Gastroesophageal sphincter (tissue), 4 donors: ENCODE measurements around the gene PEA15. TPM values are rescaled to one million over a fixed set of nuclear protein-coding genes. Genes with fewer than 3 reads are reported as not detected.

ENCODE experiments used
- ATAC-seq: fragments of 150-250 bp; one replicate; pipeline ENCODE4 v1.9.1; 2016; ENCODE audit warnings: mild to moderate bottlenecking, moderate library complexity
- H3K27ac ChIP-seq, 4 donors: fragments of 200-600 bp; sonication (generic) in 3 of 4; 1 replicate in 3 of 4; 2 replicates in 1 of 4; pipeline ENCODE4 v1.5.1; 2016 to 2019
- H3K27me3 ChIP-seq: fragments of 200-600 bp; sonication (generic); one replicate; pipeline ENCODE4 v1.5.1; 2019
- H3K36me3 ChIP-seq, 2 donors: fragments of 200-600 bp; sonication (generic); one replicate each; pipeline ENCODE4 v1.5.1; 2019; ENCODE audit warnings: control low read depth in 1 of 2
- H3K4me1 ChIP-seq, 3 donors: fragments of 200-600 bp; sonication (generic); 1 replicate in 2 of 3; 2 replicates in 1 of 3; pipeline ENCODE4 v1.5.1; 2016 to 2019; ENCODE audit warnings: control low read depth in 2 of 3
- H3K4me3 ChIP-seq, 2 donors: fragments of 200-600 bp; sonication (generic); one replicate each; pipeline ENCODE4 v1.5.1; 2019; ENCODE audit warnings: mild to moderate bottlenecking in 1 of 2, moderate library complexity in 1 of 2
- H3K9me3 ChIP-seq, 3 donors: fragments of 200-600 bp; sonication (generic); one replicate each; pipeline ENCODE4 v1.5.1; 2017 to 2019; ENCODE audit warnings: control low read depth in 2 of 3
- EP300 ChIP-seq: sonication (generic); formaldehyde crosslinking; IDR thresholded peaks from one replicate; pipeline ENCODE4 v1.6.1; 2017; ENCODE audit warnings: antibody characterized with exemption, mild to moderate bottlenecking
- POLR2A ChIP-seq, 2 donors: fragments of 450-650 bp; IDR thresholded peaks; one replicate each; pipeline ENCODE4 v1.6.1; 2017; ENCODE audit warnings: antibody characterized with exemption in 2 of 2, mild to moderate bottlenecking in 2 of 2, moderate library complexity in 1 of 2
- POLR2AphosphoS5 ChIP-seq: sonication (generic); formaldehyde crosslinking; IDR thresholded peaks from one replicate; pipeline ENCODE4 v1.6.1; 2017; ENCODE audit warnings: antibody characterized with exemption
- whole genome bisulfite sequencing, 2 donors: methylation state at CpG; one replicate each; pipeline ENCODE4 v1.1.5; 2018; ENCODE audit warnings: low coverage in 1 of 2; 5-methylcytosine and 5-hydroxymethylcytosine counted together
- total RNA-seq, 4 donors: library from RNA; depleted of rRNA; stranded (reverse); fragments of >200 nt; gene quantifications; one replicate each; pipeline ENCODE4 v1.1.0, GENCODE V29; 2016
- TF ChIP-seq, protein P1 (sequence below), 4 experiments: fragments of 200-600 bp in 2 of 4; fragments of 450-650 bp in 2 of 4; sonication (generic) in 1 of 4; IDR thresholded peaks; one replicate each; pipeline ENCODE4 v1.5.1; 2017 to 2019; ENCODE audit warnings: antibody characterized with exemption in 4 of 4, mild to moderate bottlenecking in 2 of 4, moderate library complexity in 2 of 4

Gene PEA15
- total RNA-seq, 4 donors from 2014 or later = 94.6 to 325 (median 164) TPM

DNA sequence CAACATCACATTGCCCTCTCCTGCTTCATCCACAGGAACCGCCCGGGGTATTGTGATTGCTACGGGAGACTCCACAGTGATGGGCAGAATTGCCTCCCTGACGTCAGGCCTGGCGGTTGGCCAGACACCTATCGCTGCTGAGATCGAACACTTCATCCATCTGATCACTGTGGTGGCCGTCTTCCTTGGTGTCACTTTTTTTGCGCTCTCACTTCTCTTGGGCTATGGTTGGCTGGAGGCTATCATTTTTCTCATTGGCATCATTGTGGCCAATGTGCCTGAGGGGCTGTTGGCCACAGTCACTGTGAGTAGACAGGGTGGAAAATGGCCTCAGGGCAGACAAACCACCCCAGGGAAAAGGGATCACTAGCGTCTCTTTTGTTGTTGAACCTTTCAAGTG lies 41.1 kb upstream of the PEA15 start:
- Histone ChIP-seq H3K9me3 (no peaks in the 10 kb centered on the region), H3K4me3 (no peak overlapping the region), H3K4me1 (no peaks in the 10 kb centered on the region), H3K27me3 (no peaks in the 10 kb centered on the region), H3K27ac (no peak overlapping the region), H3K36me3 (no peaks in the 10 kb centered on the region)
- no peak for TF ChIP-seq EP300
- TF ChIP-seq POLR2AphosphoS5 = no peak
- TF ChIP-seq POLR2A (IDR thresholded peaks at IDR 0.05) = no peak
- TF ChIP-seq, protein P1, sequence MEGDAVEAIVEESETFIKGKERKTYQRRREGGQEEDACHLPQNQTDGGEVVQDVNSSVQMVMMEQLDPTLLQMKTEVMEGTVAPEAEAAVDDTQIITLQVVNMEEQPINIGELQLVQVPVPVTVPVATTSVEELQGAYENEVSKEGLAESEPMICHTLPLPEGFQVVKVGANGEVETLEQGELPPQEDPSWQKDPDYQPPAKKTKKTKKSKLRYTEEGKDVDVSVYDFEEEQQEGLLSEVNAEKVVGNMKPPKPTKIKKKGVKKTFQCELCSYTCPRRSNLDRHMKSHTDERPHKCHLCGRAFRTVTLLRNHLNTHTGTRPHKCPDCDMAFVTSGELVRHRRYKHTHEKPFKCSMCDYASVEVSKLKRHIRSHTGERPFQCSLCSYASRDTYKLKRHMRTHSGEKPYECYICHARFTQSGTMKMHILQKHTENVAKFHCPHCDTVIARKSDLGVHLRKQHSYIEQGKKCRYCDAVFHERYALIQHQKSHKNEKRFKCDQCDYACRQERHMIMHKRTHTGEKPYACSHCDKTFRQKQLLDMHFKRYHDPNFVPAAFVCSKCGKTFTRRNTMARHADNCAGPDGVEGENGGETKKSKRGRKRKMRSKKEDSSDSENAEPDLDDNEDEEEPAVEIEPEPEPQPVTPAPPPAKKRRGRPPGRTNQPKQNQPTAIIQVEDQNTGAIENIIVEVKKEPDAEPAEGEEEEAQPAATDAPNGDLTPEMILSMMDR (IDR thresholded peaks at IDR 0.05) = no peak
- ATAC-seq = no peak
- WGBS, 2 donors = 66 to 86% methylated on average over 9 to 10 of the region's 10 CpGs

DNA sequence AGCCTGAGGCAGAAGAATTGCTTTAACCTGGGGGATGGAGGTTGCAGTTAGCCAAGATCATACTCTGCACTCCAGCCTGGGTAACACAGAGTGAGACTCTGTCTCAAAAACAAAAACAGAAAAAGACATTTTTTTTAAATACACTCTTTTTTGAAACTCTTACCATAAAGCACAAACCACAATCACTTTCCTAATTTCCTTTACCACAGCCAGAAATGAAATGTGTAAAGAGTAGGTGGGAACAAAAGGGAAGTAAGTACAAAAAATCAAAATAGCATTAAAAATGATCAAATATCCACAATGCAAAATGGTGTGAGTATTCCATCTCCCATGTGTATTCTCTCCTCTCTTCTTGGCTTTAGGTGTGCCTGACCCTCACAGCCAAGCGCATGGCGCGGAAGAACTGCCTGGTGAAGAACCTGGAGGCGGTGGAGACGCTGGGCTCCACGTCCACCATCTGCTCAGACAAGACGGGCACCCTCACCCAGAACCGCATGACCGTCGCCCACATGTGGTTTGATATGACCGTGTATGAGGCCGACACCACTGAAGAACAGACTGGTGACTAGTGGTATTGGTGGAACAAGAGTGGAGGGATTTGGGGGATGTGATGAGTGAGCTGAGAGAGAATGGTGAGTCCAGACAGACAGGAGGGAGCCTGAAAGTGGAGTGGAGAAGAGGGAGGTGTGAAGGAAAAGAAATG lies 38.9 kb upstream of the PEA15 start:
- Histone ChIP-seq H3K4me3 (no peak overlapping the region), H3K4me1 (no peaks in the 10 kb centered on the region), H3K27ac (no peak overlapping the region), H3K36me3 (no peaks in the 10 kb centered on the region), H3K9me3 (no peaks in the 10 kb centered on the region), H3K27me3 (no peaks in the 10 kb centered on the region)
- WGBS, 2 donors = 67 to 75% methylated on average over 3 to 9 of the region's 12 CpGs
- TF ChIP-seq, protein P1 (IDR thresholded peaks at IDR 0.05) = no peak
- TF ChIP-seq POLR2A (IDR thresholded peaks at IDR 0.05) (no peak), POLR2AphosphoS5 (no peak), EP300 (no peak)
- no peak for ATAC-seq

DNA sequence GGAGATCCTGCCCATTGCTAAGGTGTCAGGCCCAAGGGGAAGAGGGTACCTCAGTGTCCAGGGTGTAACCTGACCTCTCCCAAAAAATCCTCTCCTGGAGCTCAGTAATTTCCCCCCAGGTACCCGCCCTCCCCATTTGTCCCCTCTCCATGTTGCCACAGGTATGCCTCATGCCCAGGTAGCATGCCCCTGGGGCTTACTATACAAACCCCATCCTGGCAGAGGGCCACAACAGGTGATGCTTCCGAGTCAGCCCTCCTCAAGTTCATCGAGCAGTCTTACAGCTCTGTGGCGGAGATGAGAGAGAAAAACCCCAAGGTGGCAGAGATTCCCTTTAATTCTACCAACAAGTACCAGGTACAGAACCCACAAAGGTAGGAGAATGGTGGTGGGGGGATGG lies 38.1 kb upstream of the PEA15 start:
- H3K4me3 ChIP-seq = no peak overlapping the region
- H3K27ac ChIP-seq = no peak overlapping the region
- no peaks in the 10 kb centered on the region for H3K9me3 ChIP-seq
- no peak for ATAC-seq
- WGBS, 2 donors = no CpG with 5 or more reads among the region's 4 CpGs
- H3K4me1 ChIP-seq = no peaks in the 10 kb centered on the region
- no peaks in the 10 kb centered on the region for H3K27me3 ChIP-seq
- H3K36me3 ChIP-seq = no peaks in the 10 kb centered on the region
- TF ChIP-seq EP300 = no peak
- TF ChIP-seq POLR2A (IDR thresholded peaks at IDR 0.05) = no peak
- TF ChIP-seq, protein P1 (IDR thresholded peaks at IDR 0.05) = no peak
- TF ChIP-seq POLR2AphosphoS5 = no peak

DNA sequence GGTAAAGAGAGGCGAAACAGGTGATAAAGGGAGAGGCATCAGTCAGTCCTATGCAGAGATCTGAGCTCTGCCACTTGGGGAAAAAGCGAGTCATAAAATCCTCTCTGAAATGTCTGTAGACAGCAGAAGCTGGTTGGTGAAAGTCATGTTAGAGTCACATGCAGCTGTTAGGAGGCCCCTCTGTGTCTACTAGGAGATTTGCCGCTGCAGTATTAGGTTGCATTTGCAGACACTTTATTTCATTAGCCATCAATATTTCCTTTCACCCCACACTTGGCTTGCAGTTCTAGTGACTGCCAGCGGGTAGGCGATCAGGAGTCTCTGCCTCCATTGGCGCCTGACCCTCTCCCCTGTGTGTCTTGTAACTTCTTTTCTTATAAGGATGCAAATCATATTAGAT lies 37.6 kb upstream of the PEA15 start:
- no peak overlapping the region for H3K4me3 ChIP-seq
- whole genome bisulfite sequencing, 2 donors = 90 to 95% methylated on average over 6 of the region's 6 CpGs
- no peak for ATAC-seq
- no peak overlapping the region for H3K27ac ChIP-seq
- TF ChIP-seq EP300 = no peak
- no peak for TF ChIP-seq POLR2AphosphoS5
- H3K9me3 ChIP-seq = no peaks in the 10 kb centered on the region
- no peaks in the 10 kb centered on the region for H3K4me1 ChIP-seq
- H3K27me3 ChIP-seq = no peaks in the 10 kb centered on the region
- H3K36me3 ChIP-seq = no peaks in the 10 kb centered on the region

DNA sequence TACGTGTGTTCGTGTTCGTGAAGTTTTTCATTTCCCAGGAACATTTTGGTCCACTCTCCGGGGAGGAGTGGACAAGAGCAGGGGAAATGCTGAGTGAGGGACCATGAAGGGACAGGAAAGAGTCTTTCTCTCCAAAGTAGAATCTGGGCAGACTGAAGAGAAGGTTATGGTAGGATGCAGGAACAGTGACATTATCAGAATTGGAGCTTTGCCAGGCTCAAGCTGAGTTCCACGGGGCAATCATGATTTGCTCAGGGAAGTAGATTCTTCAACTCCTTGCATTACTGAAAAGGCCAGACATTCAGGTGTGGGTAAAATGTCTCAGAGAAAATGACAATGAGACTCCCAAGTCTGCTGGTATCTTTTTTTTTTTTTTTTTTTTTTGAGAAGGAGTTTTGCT lies 37.2 kb upstream of the PEA15 start:
- H3K4me3 ChIP-seq = no peak overlapping the region
- no peak for TF ChIP-seq POLR2A (IDR thresholded peaks at IDR 0.05)
- TF ChIP-seq EP300 = no peak
- TF ChIP-seq POLR2AphosphoS5 = no peak
- TF ChIP-seq, protein P1 (IDR thresholded peaks at IDR 0.05) = no peak
- H3K27me3 ChIP-seq = no peaks in the 10 kb centered on the region
- no peaks in the 10 kb centered on the region for H3K36me3 ChIP-seq
- H3K4me1 ChIP-seq = no peaks in the 10 kb centered on the region
- no peaks in the 10 kb centered on the region for H3K9me3 ChIP-seq
- ATAC-seq = no peak
- no peak overlapping the region for H3K27ac ChIP-seq
- WGBS, 2 donors = 47 to 66% methylated on average over 4 to 5 of the region's 5 CpGs
